ENCODE measurements around the gene GTSF1L. TPM values are rescaled to one million over a fixed set of nuclear protein-coding genes. Genes with fewer than 3 reads are reported as not detected.

The GTSF1L gene
- total and polyA plus RNA-seq, 2 of the 4 experiments (the other 2 are of a cell fraction): not detected

DNA sequence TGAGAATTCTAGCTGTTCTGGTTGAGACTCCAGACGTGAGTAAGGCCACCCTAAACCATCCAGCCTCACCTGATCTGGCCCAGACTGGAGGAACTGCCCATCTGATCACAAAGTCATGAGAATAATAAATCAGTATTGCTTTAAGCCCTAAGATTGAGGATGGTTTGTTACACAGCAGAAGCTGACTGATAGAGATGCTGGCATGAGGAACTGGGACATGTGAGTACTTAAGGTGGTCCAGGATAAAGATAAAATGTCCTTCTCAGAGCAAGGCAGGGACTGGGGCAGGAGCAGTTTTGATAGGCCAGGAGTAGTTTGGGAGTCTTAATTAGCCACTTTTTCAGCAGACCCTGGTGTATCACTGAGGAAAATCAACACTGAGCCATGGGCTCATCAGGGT lies 6.8 kb downstream of the GTSF1L start:
- Histone ChIP-seq H4K91ac (ENCODE audit: insufficient read depth, low read depth, low read length) (no peak overlapping the region), H3K9ac (ENCODE audit: low read depth, low read length) (no peak overlapping the region), H2BK5ac (ENCODE audit: low read depth, low read length, poor library complexity, severe bottlenecking) (no peak overlapping the region), H3K14ac (replicated peaks; ENCODE audit: low read depth, low read length) (no peak overlapping the region), H2BK15ac (ENCODE audit: low read depth, low read length) (no peak overlapping the region), H3K9me3 (ENCODE audit: control insufficient read depth, insufficient read depth, low read length) (peaks cover 3% of the 10 kb centered on the region), H3K4me3 (ENCODE audit: insufficient read depth, low read depth, low read length) (no peak overlapping the region), H3K79me1 (ENCODE audit: low read depth in 1 of 2, low read length in 2 of 2) (no peaks in the 10 kb centered on the region), H3K4ac (ENCODE audit: low read depth, low read length) (no peak overlapping the region), H3K18ac (ENCODE audit: low read depth, low read length) (no peak overlapping the region), H3K4me1 (ENCODE audit: control insufficient read depth, insufficient read depth, low read length) (peaks cover 4% of the 10 kb centered on the region; the same call in 1 of the 2 replicates), H2AK9ac (replicated peaks; ENCODE audit: low read depth, low read length, poor library complexity) (no peak overlapping the region), H3K9me1 (ENCODE audit: insufficient read depth, low read length) (no peaks in the 10 kb centered on the region), H3K27ac (ENCODE audit: insufficient read depth, low read length) (no peak overlapping the region), H2BK120ac (ENCODE audit: low read depth, low read length) (no peak overlapping the region), H3K23ac (ENCODE audit: low read depth, low read length) (no peak overlapping the region), H3K4me2 (ENCODE audit: low read depth, low read length) (no peak overlapping the region), H2AK5ac (ENCODE audit: low read depth, low read length) (no peak overlapping the region), H2AFZ (replicated peaks; ENCODE audit: low read length, poor library complexity) (no peak overlapping the region), H4K8ac (ENCODE audit: low read depth in 2 of 2, low read length in 2 of 2) (no peak overlapping the region), H3K27me3 (ENCODE audit: control insufficient read depth, insufficient read depth, low read length) (no peaks in the 10 kb centered on the region), H2BK20ac (ENCODE audit: low read depth, low read length) (no peak overlapping the region), H3K56ac (ENCODE audit: extremely low read depth, insufficient read depth, low read length) (no peak overlapping the region), H3K36me3 (ENCODE audit: control insufficient read depth, insufficient read depth, low read length) (no peaks in the 10 kb centered on the region), H4K20me1 (ENCODE audit: insufficient read depth, low read length) (no peaks in the 10 kb centered on the region), H4K5ac (ENCODE audit: low read depth, low read length) (no peak overlapping the region)
- dilution Hi-C loops (cut with HindIII; ENCODE audit: low sequenced_read_pairs, unreplicated experiment) (no loop called here), in situ Hi-C loops (cut with MboI; ENCODE audit: low sequenced_read_pairs) (no loop called here), intact Hi-C loops (cut with micrococcal nuclease) (no loop called here)
- no TSS peak for BruUV-seq (replicated peaks)
- DNase-seq (no peak), ATAC-seq (ENCODE audit: low read depth) (no peak)
- CTCF ChIA-PET: no interaction called here
- POLR2A ChIA-PET (ENCODE audit: unreplicated experiment): no interaction called here
- TF ChIP-seq FOS (IDR thresholded peaks at IDR 0.05; ENCODE audit: low read depth, low read length) (no peak), RCOR1 (IDR thresholded peaks at IDR 0.05; ENCODE audit: insufficient replicate concordance, low read length) (no peak), MAZ (IDR thresholded peaks at IDR 0.05; ENCODE audit: borderline replicate concordance, low read depth, low read length) (no peak), NFE2L2 (IDR thresholded peaks at IDR 0.05; ENCODE audit: low read depth, low read length) (no peak), MAFK (IDR thresholded peaks at IDR 0.05; ENCODE audit: low read depth, low read length) (no peak), SMC3 (IDR thresholded peaks at IDR 0.05; ENCODE audit: low read depth, low read length) (no peak), RAD21 (IDR thresholded peaks at IDR 0.05; ENCODE audit: low read length) (no peak), BHLHE40 (IDR thresholded peaks at IDR 0.05; ENCODE audit: low read depth, low read length) (no peak), MXI1 (IDR thresholded peaks at IDR 0.05; ENCODE audit: borderline replicate concordance, low read depth, low read length) (no peak), CEBPB (IDR thresholded peaks at IDR 0.05; ENCODE audit: low read depth, low read length) (no peak), RFX5 (IDR thresholded peaks at IDR 0.05; ENCODE audit: low read depth, low read length) (no peak), POLR2A (IDR thresholded peaks at IDR 0.05; ENCODE audit: low read depth, low read length) (no peak)
- TF ChIP-seq, protein P1, sequence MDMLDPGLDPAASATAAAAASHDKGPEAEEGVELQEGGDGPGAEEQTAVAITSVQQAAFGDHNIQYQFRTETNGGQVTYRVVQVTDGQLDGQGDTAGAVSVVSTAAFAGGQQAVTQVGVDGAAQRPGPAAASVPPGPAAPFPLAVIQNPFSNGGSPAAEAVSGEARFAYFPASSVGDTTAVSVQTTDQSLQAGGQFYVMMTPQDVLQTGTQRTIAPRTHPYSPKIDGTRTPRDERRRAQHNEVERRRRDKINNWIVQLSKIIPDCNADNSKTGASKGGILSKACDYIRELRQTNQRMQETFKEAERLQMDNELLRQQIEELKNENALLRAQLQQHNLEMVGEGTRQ (IDR thresholded peaks at IDR 0.05; ENCODE audit: low read depth, low read length): no peak
- TF ChIP-seq, protein P2, sequence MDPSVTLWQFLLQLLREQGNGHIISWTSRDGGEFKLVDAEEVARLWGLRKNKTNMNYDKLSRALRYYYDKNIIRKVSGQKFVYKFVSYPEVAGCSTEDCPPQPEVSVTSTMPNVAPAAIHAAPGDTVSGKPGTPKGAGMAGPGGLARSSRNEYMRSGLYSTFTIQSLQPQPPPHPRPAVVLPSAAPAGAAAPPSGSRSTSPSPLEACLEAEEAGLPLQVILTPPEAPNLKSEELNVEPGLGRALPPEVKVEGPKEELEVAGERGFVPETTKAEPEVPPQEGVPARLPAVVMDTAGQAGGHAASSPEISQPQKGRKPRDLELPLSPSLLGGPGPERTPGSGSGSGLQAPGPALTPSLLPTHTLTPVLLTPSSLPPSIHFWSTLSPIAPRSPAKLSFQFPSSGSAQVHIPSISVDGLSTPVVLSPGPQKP (IDR thresholded peaks at IDR 0.05; ENCODE audit: borderline replicate concordance, low read depth, low read length): no peak
- TF ChIP-seq, protein P3, sequence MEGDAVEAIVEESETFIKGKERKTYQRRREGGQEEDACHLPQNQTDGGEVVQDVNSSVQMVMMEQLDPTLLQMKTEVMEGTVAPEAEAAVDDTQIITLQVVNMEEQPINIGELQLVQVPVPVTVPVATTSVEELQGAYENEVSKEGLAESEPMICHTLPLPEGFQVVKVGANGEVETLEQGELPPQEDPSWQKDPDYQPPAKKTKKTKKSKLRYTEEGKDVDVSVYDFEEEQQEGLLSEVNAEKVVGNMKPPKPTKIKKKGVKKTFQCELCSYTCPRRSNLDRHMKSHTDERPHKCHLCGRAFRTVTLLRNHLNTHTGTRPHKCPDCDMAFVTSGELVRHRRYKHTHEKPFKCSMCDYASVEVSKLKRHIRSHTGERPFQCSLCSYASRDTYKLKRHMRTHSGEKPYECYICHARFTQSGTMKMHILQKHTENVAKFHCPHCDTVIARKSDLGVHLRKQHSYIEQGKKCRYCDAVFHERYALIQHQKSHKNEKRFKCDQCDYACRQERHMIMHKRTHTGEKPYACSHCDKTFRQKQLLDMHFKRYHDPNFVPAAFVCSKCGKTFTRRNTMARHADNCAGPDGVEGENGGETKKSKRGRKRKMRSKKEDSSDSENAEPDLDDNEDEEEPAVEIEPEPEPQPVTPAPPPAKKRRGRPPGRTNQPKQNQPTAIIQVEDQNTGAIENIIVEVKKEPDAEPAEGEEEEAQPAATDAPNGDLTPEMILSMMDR (conservative IDR thresholded peaks at IDR 0.05; ENCODE audit: low read depth, low read length): no peak
- WGBS, 2 experiments (ENCODE audit: extremely low coverage in 2 of 2, insufficient read length in 1 of 2): no CpG with 5 or more reads among the region's 1 CpG

All from IMR-90 (cell line).